Limb (tissue), 2 donors: ENCODE results near the gene CDYL2.

Experiments
- DNase-seq, 2 donors: peaks; one replicate each; pipeline ENCODE4 v3.0.0-alpha.2; 2016; ENCODE audit errors: extremely low spot score in 2 of 2

Gene CDYL2

DNA sequence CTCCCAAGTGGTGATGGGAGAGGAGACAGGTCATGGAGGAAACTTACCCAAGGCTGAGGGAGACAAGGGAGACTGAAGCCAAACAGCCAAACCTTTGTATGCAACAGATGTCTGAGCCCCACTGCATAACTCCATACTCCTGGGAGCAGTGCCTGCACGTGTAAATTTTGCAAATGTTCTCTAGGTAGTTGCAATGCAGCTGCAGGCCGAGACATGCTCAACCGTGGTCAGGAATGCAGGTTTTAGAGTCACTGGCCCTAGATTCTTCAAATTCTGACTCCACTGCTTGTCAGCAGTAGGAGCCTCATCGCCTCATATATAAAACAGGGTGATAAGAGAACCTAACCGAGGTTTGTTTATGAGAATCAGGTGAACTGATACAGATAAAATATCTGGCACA, 252.1 kb downstream of the CDYL2 start:
- no peak for DNase-seq
